SH-SY5Y (cell line): ENCODE measurements around the gene TBL3.

Experiments
- GATA2 ChIP-seq: IDR thresholded peaks from 2 replicates; pipeline ENCODE4 v1.6.1; 2011; ENCODE audit warnings: mild to moderate bottlenecking, low read depth, low read length
- GATA3 ChIP-seq: IDR thresholded peaks from 2 replicates; pipeline ENCODE4 v1.6.1; 2011; ENCODE audit warnings: low read depth, mild to moderate bottlenecking, low read length, moderate library complexity

Gene TBL3

DNA sequence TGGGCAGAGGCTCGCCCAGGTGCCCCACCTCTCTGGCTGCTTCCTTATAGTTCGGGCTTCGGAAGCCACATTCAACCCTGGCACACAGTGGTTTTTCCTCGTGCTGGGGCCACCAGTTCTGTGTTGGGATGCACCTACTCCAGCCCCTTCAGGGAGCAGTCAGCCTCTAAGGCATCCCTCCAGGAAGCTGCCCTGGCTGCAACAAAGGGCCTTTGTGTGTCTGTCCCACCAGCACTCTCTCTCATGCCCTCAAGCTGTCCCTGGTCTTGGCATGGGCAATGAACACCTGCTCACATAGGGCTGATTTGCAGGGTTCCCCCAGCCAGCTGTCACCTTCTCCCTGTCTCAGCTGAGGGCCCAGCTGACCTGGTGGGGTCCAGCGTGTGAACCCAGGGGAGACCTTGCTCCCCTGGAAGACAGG lies 10.2 kb downstream of the TBL3 start:
- TF ChIP-seq GATA2 = no peak
- TF ChIP-seq GATA3 = no peak

DNA sequence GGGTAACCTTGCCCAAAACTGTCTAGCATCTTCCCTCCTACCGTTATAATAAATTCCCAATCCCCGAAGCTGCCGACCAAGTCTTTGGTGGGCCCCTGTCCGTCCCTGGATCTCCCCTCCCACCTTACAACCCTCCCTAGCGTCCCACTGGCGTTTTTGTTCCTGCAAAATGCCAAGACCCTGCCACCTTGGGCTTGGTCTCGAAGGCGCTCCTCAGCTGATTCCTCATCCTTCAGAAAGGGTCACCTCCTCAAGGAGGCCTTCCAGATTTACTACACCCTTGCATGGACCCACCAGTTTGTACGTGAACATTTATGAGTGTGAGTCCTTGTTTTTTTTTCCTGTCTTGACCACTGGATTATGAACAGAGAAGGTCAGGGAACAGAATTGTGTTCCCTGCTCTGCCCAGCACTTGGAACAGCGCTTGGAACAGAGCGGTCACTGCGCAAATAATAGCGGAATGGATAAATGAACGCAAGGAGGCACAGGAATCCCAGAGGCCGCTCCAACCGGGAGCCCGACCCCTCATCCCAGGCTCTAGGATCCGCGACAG lies 11.2 kb downstream of the TBL3 start:
- no peak for TF ChIP-seq GATA2

GRCh38 chr16:1983544-1984346 lies 11.9 kb downstream of the TBL3 start, which contains the start of gene GFER:
Gene GFER (plus strand): TSS chr16:1984193. CDS start chr16:1984219, 26 bp downstream.
- TF ChIP-seq GATA3 (no peak), GATA2 (no peak)

DNA sequence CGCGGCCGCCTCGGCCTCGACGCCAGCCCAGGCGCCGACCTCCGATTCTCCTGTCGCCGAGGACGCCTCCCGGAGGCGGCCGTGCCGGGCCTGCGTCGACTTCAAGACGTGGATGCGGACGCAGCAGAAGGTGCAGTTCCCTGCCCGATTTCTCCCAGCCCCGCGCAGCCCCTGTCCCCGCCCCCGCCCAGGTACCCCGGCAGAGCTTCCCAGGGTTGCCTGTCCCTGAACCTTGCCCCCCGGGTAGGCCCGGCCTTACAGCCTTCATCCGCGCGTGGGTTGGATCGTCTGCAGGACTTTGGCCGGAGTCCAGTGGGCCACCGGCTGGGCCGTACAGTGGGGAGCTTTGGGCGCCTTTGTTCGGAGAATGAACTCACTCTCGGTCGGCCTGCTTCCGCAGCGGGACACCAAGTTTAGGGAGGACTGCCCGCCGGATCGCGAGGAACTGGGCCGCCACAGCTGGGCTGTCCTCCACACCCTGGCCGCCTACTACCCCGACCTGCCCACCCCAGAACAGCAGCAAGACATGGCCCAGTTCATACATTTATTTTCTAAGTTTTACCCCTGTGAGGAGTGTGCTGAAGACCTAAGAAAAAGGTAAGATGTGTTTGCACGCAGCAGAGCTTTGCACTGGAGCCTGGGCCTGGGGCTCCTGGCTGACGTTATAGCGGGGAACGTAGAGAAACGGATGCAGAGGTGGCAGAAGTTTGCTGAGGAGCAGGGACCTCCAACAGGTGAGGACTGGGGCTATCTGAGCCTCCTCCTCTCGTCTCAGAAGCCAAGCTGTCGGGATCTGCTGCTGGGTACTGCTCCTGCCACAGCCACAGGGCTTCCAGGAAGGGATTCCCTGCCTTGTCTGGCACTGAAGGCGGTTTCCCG lies 12.7 kb downstream of the TBL3 start:
- TF ChIP-seq GATA2 = no peak

DNA sequence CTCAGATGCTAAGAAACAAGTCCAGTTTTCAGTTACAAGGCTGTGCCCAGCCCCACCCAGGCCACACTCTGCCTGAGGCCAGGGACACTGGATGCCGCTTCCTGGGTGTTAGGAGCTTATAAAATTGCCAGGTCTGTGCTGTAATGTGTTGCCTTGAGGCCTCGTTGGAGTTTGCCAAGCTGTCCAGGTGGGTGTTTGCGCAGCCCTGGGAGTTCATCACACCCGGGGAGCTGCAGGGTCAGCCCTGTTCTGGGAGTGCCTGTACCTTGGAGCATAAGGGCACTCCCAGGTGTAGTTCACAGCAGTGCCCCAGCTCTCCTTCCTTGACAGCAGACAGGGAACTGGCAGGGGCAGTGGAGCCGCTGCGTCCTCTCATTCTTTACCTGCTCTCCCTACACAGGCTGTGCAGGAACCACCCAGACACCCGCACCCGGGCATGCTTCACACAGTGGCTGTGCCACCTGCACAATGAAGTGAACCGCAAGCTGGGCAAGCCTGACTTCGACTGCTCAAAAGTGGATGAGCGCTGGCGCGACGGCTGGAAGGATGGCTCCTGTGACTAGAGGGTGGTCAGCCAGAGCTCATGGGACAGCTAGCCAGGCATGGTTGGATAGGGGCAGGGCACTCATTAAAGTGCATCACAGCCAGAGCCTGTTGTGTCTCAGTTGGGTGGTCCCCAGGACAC lies 13.8 kb downstream of the TBL3 start:
- TF ChIP-seq GATA2 (no peak), GATA3 (no peak)

- no peak for TF ChIP-seq GATA2
Measured at GRCh38 chr16:1987198-1987597, 15.3 kb downstream of the TBL3 start.

- no peak for TF ChIP-seq GATA3
- no peak for TF ChIP-seq GATA2
Measured at GRCh38 chr16:1989209-1990100, 17.6 kb downstream of the TBL3 start, which contains the start of gene SYNGR3. Gene SYNGR3 (plus strand): TSS chr16:1989970. CDS start chr16:1990103, 133 bp downstream.

GRCh38 chr16:1990101-1990350 lies 18.2 kb downstream of the TBL3 start:
- no peak for TF ChIP-seq GATA2
- no peak for TF ChIP-seq GATA3

DNA sequence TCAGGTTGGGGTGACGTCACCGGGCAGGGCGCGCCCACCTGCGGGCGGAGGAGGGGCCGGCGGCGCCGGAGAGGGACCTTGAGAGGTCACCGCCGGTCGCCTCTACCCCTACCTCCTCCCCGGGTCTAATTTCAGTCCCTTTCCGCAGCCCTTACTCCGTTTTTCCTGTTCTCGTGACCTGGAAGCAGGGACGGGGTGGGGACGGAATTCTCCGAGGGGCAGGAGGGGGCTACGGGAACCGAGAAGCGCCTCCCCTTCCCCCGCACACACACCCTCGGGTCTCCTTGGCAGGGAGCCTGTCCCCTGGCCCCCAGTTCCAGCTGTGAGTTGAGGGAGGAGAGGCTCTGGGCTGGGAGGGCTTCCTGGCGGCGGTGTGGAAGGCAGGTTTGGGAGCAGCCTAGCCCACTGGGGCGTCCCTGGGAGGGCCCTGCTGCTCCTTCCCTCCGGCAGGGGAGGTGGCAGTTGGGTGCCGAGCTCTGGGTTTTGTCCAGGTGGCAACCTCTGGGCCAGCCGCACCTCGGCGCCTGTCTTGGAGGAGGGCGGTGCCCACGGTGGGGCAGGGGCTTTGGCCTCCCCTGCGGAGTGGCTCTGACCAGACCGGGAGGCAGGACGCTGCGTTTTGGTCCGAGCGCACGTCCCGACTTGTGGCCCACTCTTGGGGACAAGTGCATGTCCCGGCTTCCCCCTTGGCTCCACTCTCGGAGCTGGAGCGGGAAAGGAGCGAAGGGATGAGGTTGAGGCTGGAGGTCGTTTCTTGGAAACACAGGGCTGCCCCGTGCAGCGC lies 18.7 kb downstream of the TBL3 start:
- TF ChIP-seq GATA2 (no peak), GATA3 (no peak)

DNA sequence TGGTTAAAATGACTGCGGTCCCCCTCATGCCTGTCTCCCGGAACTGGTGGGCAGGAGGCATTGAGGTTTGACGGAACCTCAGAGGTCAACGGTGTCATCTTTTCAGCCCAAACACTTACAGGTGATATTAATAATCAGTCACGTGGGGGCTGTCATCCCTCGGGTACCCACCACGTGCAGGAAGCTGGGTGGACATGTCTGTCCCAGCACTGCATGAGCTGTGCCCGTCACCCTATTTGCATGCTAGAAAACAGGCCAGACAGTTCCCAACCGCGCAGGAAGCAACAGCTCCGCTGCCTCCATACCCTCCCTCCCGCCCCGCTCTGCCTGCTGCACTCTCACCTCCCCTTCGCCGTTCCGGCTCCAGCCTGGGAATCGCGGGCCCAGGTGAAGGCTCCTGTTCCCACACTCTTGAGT lies 19.3 kb downstream of the TBL3 start:
- TF ChIP-seq GATA2 = no peak
- TF ChIP-seq GATA3 = no peak

DNA sequence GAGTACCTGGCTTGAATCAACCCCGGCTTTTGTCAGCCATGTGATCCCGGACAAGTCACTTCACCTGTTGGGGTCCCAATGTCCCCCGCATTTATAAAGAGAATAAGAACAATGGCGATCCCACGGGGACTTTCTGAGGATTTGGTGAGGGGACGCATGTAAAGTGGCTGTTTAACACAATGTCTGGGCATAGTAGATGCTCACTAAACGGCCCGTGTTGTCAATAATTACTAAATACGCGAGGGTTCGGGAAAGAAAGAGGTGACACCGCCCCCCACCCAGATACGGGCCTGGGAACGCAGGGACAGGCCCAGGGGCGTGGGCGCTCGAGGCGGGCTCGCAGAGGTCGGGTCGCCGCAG lies 19.7 kb downstream of the TBL3 start:
- TF ChIP-seq GATA3 (no peak), GATA2 (no peak)

GRCh38 chr16:1991948-1992703 lies 20.3 kb downstream of the TBL3 start:
- no peak for TF ChIP-seq GATA3
- no peak for TF ChIP-seq GATA2
